Measurements from ENCODE around the gene CALN1.
"Not testable (repeated sequence)": the region's sequence is repeated elsewhere in the genome, so short reads cannot be mapped to it uniquely, and the experiment has no call there.

Gene CALN1

DNA sequence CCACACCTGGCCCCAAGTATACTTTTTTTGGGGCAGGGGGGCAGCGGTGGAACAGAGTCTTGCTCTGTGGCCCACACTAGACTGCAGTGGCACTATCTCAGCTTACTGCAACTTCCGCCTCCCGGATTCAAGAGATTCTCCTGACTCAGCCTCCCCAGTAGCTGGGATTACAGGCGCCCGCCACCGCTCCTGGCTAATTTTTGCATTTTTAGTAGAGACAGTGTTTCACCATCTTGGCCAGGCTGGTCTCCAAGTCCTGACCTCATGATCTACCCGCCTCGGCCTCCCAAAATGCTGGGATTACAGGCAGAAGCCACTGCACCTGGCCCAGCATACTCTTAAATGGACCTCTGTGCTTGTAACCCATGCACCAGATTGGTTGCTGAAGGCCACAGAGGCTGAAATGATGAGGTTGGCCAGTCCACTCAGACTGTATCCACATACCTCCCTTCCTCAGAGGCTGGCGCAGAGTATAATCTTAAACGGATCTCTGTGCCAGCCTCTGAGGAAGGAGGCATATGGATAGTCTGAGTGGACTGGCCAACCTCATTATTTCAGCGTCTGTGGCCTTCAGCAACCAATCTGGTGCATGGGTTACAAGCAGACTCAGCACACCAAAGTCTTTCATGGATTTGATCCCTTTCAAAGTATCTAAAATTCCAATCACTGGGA is 3.0 kb downstream of the CALN1 start:
- no peak for DNase-seq

DNA sequence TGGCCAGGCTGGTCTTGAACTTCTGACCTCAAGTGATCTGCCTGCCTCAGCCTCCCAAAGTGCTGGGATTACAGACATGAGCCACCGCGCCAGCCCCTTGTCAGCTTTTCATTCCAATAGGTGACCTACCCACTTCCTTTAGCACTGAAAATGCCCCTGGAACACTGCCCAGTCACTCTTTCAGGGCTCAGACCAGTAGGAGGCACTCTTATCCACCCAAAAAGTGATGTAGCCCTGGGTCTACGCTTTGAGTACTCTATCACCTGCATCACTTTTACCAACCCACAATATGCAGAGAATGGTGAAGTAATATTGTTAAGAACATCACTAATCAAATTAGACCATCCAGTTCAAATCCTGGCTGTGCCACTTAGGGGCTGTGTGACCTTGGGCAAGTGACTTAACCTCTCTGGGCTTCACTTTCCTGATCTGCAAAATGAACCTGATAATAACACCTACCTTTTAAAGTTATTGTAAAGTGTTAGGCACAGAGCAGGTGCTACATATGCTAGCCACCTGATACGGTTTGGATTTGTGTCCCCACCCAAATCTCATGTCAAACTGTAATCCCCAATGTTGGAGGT is 5.2 kb downstream of the CALN1 start:
- no peak for DNase-seq

GRCh38 chr7:72405871-72406270 is 6.3 kb downstream of the CALN1 start:
- no peak for DNase-seq

DNA sequence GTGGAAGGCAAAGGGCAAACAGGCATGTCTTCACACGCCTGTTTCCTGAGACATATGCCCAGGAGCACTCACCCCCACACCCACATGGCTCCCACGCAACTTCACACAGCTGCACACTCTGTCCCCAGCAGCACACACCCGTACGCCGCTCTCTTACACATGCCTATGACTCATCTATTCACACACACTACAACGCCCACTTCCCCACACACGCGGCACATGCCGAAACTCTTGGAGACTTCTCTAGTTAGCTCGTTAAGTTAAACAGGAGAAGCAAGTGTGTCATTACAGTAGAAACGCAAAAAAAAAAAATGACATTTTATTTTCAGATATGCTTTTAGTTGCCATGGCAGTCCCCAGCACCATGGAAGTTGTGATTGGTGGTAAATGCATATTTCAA is 6.7 kb downstream of the CALN1 start:
- no peak for DNase-seq

- no peak for DNase-seq
Observed at GRCh38 chr7:72404743-72405142, 7.4 kb downstream of the CALN1 start.

DNA sequence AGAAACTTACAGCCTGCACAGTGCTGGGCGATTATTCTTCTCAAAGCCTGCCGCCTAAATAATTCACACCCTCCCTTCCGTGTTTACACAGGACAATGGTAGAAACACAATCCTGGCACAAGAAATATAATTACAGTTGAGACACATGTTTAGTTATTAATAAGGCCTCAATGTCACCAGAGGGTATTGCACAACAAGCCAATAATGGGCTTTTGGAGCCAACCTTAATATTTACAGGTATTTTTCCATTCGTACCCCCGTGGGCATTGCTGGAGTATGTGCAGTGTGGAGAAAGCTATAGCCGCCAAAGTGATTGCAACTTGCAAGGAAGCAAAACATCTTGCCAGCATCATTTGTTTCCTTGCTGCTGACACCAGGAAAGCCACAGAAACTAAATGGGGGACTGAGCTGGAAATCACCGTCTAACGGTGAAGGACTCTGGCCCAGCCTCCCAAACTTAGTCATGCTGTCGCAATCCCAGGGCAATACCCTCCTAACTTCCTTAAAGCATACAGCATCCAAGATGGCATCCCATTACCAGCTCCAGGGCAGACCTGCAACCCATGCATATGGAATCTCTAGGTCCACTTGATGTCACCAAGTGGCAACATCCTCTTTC is 8.6 kb downstream of the CALN1 start:
- DNase-seq: no peak

GRCh38 chr7:72394016-72394415 is 18.1 kb downstream of the CALN1 start:
- DNase-seq: no peak

DNA sequence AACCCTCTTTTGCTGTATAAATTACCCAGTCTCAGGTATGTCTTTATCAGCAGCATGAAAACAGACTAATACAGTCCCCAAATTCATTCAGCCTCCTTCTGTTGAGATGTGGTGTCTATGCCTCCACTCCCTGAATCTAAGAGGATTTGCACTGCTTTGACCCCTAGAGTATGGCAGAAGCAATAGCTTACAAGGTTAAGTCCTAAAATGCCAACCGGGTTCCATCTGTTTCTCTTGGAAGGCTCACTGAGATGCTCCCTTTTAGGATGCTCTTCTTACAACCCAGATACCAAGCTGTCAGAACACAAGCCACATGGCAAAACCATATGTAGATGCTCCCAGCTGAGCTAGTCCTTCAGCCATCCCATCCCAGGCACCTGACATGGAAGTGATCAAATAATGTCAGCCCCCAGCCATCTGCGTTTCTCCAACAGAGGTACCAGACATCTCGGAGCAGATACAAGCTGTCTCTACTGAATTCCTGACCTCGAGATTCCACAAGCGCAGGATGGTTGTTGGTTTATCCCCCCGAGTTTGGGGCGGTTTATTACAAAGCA is 20.2 kb downstream of the CALN1 start:
- no peak for DNase-seq

GRCh38 chr7:72386118-72386517 is 26.0 kb downstream of the CALN1 start:
- DNase-seq: no peak

DNA sequence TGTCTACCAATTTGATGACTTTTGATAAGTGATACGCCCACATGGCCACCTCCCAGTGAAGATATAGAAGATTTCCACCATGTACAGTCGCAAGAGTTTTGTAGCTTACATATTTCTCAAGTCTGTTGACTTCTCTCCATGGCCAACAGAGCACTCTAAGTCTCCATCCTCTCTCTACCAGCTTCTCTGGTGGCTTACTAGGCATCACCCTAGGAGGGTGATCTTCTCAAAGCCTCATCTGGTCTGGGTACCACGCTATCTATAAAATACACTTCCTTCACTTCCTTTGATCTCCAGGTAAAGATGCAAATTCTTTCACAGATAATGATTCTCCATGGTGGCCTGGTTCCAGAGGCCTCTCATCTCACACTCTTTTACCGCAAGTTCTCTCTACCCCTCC is 49.9 kb downstream of the CALN1 start:
- DNase-seq: no peak

- DNase-seq: no peak
Observed at GRCh38 chr7:72345208-72345727, 66.9 kb downstream of the CALN1 start.

GRCh38 chr7:72343991-72344390 is 68.1 kb downstream of the CALN1 start:
- no peak for DNase-seq

- DNase-seq: not testable (repeated sequence)
Observed at GRCh38 chr7:72343354-72343753, 68.8 kb downstream of the CALN1 start.

DNA sequence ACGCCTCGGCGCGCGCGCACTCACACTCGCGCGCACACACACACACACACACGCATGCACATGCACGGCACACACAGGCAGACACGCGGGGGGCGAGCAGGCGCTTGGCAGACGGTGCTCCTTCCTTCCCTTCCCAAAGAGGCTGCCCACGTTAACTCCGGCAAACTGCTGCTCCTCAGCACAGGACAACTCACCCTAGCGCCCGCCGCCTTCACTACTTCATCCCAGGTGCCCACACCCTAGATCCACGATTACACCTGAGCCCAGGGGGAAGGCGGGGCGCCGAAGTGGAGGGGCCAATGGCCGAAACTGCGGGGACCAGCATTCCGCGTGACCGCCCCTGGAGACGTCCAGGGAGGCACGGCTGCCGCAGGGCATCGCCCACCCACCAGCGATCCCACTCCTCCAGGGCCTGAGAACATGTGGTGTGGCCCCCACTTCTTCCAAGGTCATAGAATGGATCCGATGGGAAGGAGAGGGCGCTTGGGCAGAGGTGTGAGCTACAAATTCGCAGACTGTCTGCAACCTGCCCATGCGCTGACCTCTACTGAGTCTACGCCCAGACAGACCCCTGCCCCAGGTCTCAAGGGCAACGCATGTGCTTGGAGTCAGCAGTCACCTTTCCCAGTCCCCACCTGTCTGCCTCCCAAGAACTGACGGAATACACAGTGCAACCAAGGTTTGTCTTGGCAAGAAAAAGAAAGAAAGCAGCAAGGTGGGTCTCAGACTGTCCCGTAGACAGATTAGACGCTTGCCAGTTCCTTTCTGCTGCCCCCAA is 74.6 kb downstream of the CALN1 start:
- DNase-seq: no peak

- DNase-seq: no peak
Observed at GRCh38 chr7:72336632-72337389, 75.3 kb downstream of the CALN1 start.

DNA sequence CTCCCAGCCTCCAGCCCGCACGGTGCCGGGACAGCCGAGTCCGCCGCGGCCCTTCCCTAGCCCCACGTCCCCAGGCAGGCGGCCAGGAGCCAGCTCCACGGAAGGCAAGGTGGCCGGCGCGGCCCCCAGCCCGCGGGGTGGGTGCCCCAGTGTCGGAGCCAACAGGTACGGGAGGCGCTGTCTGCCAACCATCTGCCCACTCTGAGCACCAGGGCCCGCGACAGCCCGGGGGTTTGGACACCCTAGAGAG is 75.8 kb downstream of the CALN1 start:
- no peak for DNase-seq

DNA sequence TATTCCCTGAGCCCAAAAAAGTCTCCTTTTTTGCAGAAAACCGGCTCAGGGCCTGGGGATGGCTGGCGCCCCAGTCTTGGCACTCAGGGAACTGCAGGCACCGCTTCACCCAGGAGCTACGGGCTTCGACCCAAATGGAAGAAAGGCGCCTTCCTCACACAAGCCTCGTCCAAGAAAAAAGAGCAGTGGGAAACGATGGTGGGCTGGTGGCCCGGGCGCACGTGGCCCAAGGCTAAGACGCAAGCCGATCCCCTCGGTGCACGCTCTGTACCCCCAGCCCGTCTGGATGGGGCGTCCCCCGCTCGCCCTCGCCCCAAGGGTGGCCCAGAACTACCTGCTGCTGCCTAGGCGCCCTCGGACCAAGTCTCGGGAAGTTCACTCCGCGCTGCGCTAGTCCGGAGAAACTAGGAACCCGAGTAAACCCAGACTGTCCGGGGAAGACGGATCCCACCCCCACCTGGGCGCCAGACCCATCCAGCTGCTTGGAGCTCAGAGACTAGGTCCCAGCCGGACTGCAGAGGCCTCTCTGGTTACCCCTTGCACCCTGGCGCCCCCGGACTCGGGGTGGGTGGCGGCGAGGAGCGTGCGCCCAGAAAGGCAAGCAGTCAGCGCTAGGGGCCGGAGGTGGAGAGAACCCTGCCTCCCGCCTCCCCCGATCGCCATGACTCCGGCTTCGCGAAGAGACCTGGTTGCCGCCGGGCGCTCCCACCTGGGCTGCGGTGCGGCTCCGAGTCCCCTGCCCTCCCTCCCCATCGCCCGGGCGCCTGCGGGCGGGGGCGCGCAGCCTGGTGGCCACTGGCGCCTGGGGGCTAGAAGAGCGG is 76.4 kb downstream of the CALN1 start:
- DNase-seq: no peak

DNA sequence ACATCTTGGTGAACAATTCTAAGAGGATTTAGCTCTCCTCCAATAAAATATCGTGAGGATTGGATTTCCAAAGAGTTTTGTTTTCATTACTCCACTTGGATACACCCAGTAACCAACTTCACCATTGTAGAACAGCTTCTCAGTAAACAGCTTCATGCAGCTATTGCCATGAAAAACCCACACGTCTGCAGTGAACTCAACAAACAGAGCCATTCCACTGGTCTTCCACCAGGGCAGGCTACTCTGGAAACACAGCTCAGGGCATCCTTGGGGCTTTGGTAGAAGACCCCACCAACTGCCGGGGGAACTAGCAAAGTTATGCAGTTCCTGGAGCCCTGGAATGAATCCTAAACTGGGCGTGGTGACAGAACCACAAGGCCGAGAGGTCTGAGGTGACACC is 77.4 kb downstream of the CALN1 start:
- DNase-seq: no peak

DNA sequence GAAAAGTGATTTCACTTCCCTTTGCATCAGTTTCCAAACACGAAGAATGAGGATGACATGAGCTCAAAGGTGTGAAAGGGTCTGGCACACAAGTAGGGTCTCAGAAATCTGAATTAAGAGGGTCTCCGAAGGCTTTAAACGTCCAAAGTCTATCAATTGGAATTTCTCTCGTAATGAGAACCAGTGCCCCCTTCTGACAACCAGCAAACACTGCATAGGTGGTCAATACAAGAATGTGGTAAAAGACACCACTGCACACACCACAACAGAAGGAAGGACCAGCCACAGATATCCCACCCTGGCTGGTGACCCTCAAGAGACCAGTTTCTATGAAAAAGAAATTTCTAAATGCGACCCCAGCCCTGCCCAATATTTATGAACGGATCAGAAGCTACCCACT is 78.1 kb downstream of the CALN1 start:
- no peak for DNase-seq

- DNase-seq: no peak
Observed at GRCh38 chr7:72326811-72327210, 85.3 kb downstream of the CALN1 start.

DNA sequence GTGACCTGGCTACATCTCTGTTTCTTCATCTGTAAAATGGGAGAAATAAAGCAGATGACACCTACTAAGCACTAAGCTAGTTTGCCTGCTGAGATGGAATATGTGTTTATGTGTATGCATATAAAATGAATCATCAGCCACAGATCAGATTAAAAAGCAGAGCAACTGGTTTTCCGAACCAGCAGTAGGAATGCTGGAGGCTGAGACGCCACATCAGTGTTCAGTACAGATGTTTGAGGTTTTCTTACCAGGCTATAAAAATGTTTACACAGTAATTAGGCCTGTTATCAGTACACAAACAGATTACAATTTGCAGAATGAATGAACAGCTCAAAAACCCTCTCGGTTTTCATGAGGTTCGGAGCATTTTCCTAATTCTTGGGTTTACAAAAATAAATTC is 85.8 kb downstream of the CALN1 start:
- no peak for DNase-seq

GRCh38 chr7:72325561-72325960 is 86.6 kb downstream of the CALN1 start:
- DNase-seq: no peak
